Mesendoderm (in vitro differentiated cells): ENCODE results near the gene TNPO2.

Experiments
- DNase-seq: peaks from one replicate; pipeline ENCODE4 v3.0.0; 2013
- H2AK5ac ChIP-seq: 2 replicates; pipeline ENCODE4 v1.6.1; 2013; ENCODE audit warnings: low read length, inconsistent platforms
- H2BK120ac ChIP-seq: 2 replicates; pipeline ENCODE4 v1.6.1; 2013; ENCODE audit warnings: low read depth, mild to moderate bottlenecking, low read length, moderate library complexity, mixed read lengths
- H2BK15ac ChIP-seq: replicated peaks from 2 replicates; pipeline ENCODE4 v1.6.1; 2013; ENCODE audit warnings: low read depth, mild to moderate bottlenecking, moderate library complexity
- H2BK5ac ChIP-seq: 2 replicates; pipeline ENCODE4 v1.6.1; 2013; ENCODE audit warnings: low read length, inconsistent platforms
- H3K18ac ChIP-seq: 2 replicates; pipeline ENCODE4 v1.6.1; 2013; ENCODE audit warnings: mild to moderate bottlenecking, low read length, mixed read lengths
- H3K23ac ChIP-seq: one replicate; pipeline ENCODE4 v1.6.1; 2013; ENCODE audit warnings: low read length
- H3K27ac ChIP-seq: 2 replicates; pipeline ENCODE4 v1.5.1; 2013; ENCODE audit warnings: low read depth, mild to moderate bottlenecking, inconsistent platforms, low read length, moderate library complexity
- H3K27me3 ChIP-seq: 2 replicates; pipeline ENCODE4 v1.6.1; 2013; ENCODE audit warnings: low read length, control low read depth, mild to moderate bottlenecking, inconsistent platforms; ENCODE audit not compliant: insufficient read depth, poor library complexity
- H3K36me3 ChIP-seq: 2 replicates; pipeline ENCODE4 v1.6.1; 2013; ENCODE audit warnings: low read length, inconsistent platforms; ENCODE audit not compliant: control insufficient read depth, insufficient read depth
- H3K4ac ChIP-seq: one replicate; pipeline ENCODE4 v1.6.1; 2013; ENCODE audit warnings: low read depth, mild to moderate bottlenecking, low read length, moderate library complexity
- H3K4me1 ChIP-seq: 2 replicates; pipeline ENCODE4 v1.6.1; 2013; ENCODE audit warnings: low read depth, low read length, inconsistent platforms; ENCODE audit not compliant: control insufficient read depth
- H3K4me2 ChIP-seq: 2 replicates; pipeline ENCODE4 v1.6.1; 2013; ENCODE audit warnings: low read length
- H3K4me3 ChIP-seq: 2 replicates; pipeline ENCODE4 v1.5.1; 2013; ENCODE audit warnings: mild to moderate bottlenecking, low read length
- H3K56ac ChIP-seq: one replicate; pipeline ENCODE4 v1.6.1; 2013; ENCODE audit warnings: low read length
- H3K79me1 ChIP-seq: 2 replicates; pipeline ENCODE4 v1.6.1; 2013; ENCODE audit warnings: low read length, inconsistent platforms
- H3K79me2 ChIP-seq: 2 replicates; pipeline ENCODE4 v1.6.1; 2013; ENCODE audit warnings: mild to moderate bottlenecking, low read length; ENCODE audit not compliant: control insufficient read depth, insufficient read depth
- H3K9ac ChIP-seq: 2 replicates; pipeline ENCODE4 v1.6.1; 2013; ENCODE audit warnings: low read length, inconsistent platforms
- H4K5ac ChIP-seq: one replicate; pipeline ENCODE4 v1.6.1; 2013; ENCODE audit warnings: low read length
- H4K8ac ChIP-seq: one replicate; pipeline ENCODE4 v1.6.1; 2013; ENCODE audit warnings: low read depth, mild to moderate bottlenecking, control low read depth, low read length, moderate library complexity
- WGBS: extraction: QIAGEN DNeasy Blood & Tissue Kit; methylation state at CpG from one replicate; pipeline ENCODE4 v1.1.7; 2013; ENCODE audit warnings: low lambda C conversion rate, missing lambda C conversion rate; ENCODE audit not compliant: insufficient coverage; ENCODE audit errors: extremely low coverage; 5-methylcytosine and 5-hydroxymethylcytosine counted together

The TNPO2 gene

GRCh38 chr19:12676928-12677327, 46.8 kb downstream of the TNPO2 start:
- no peaks in the 10 kb centered on the region for H3K4me1 ChIP-seq
- WGBS, result no CpG with 5 or more reads among the region's 12 CpGs
- H2AK5ac ChIP-seq, result no peak overlapping the region
- no peak overlapping the region for H2BK5ac ChIP-seq
- peaks cover 5% of the 10 kb centered on the region for H3K79me2 ChIP-seq
- no peak overlapping the region for H3K18ac ChIP-seq
- H3K27ac ChIP-seq, result no peak overlapping the region
- no peak overlapping the region for H2BK120ac ChIP-seq
- peaks cover 14% of the 10 kb centered on the region for H3K36me3 ChIP-seq
- no peak overlapping the region for H2BK15ac ChIP-seq
- DNase-seq, result no peak
- H3K9ac ChIP-seq, result no peak overlapping the region
- H3K23ac ChIP-seq, result no peak overlapping the region
- no peak overlapping the region for H3K4me2 ChIP-seq
- H3K79me1 ChIP-seq, result peaks cover 5% of the 10 kb centered on the region
- no peaks in the 10 kb centered on the region for H3K27me3 ChIP-seq
- no peak overlapping the region for H3K56ac ChIP-seq
- H4K5ac ChIP-seq, result no peak overlapping the region
- H3K4me3 ChIP-seq, result no peak overlapping the region
- no peak overlapping the region for H4K8ac ChIP-seq
- no peak overlapping the region for H3K4ac ChIP-seq

- Histone ChIP-seq H3K4me3 (no peak overlapping the region), H3K36me3 (peaks cover 14% of the 10 kb centered on the region), H3K4me1 (no peaks in the 10 kb centered on the region), H4K5ac (no peak overlapping the region), H3K27me3 (no peaks in the 10 kb centered on the region), H3K9ac (no peak overlapping the region), H2BK120ac (no peak overlapping the region), H3K23ac (no peak overlapping the region), H3K56ac (no peak overlapping the region), H3K4ac (no peak overlapping the region), H3K4me2 (no peak overlapping the region), H2BK15ac (no peak overlapping the region), H3K79me2 (peaks cover 5% of the 10 kb centered on the region), H3K18ac (no peak overlapping the region), H4K8ac (no peak overlapping the region), H3K27ac (no peak overlapping the region), H2AK5ac (no peak overlapping the region), H3K79me1 (peaks cover 5% of the 10 kb centered on the region), H2BK5ac (no peak overlapping the region)
- DNase-seq, result peak; percentile 93
- no CpG with 5 or more reads among the region's 4 CpGs for WGBS
These were observed 47.3 kb downstream of the TNPO2 start for GRCh38 chr19:12676384-12676792.

- no peak overlapping the region for H4K8ac ChIP-seq
- H3K56ac ChIP-seq, result no peak overlapping the region
- no peak overlapping the region for H3K4ac ChIP-seq
- H3K4me3 ChIP-seq, result no peak overlapping the region
- H2BK15ac ChIP-seq, result no peak overlapping the region
- H3K27me3 ChIP-seq, result no peaks in the 10 kb centered on the region
- no peak overlapping the region for H3K23ac ChIP-seq
- no peak overlapping the region for H2BK120ac ChIP-seq
- H3K18ac ChIP-seq, result no peak overlapping the region
- no peak for DNase-seq
- no peak overlapping the region for H3K9ac ChIP-seq
- H3K4me2 ChIP-seq, result no peak overlapping the region
- no peaks in the 10 kb centered on the region for H3K4me1 ChIP-seq
- H4K5ac ChIP-seq, result no peak overlapping the region
- H3K79me2 ChIP-seq, result peaks cover 5% of the 10 kb centered on the region
- peaks cover 14% of the 10 kb centered on the region for H3K36me3 ChIP-seq
- peaks cover 5% of the 10 kb centered on the region for H3K79me1 ChIP-seq
- WGBS, result no CpG with 5 or more reads among the region's 15 CpGs
- H2BK5ac ChIP-seq, result no peak overlapping the region
- H2AK5ac ChIP-seq, result no peak overlapping the region
- H3K27ac ChIP-seq, result no peak overlapping the region
These were observed 47.8 kb downstream of the TNPO2 start for GRCh38 chr19:12675940-12676339.

- no peak overlapping the region for H3K4me2 ChIP-seq
- H2BK120ac ChIP-seq, result no peak overlapping the region
- no CpG with 5 or more reads among the region's 10 CpGs for WGBS
- H3K79me2 ChIP-seq, result peaks cover 8% of the 10 kb centered on the region
- no peak overlapping the region for H3K27ac ChIP-seq
- H3K9ac ChIP-seq, result no peak overlapping the region
- H3K4ac ChIP-seq, result no peak overlapping the region
- H3K18ac ChIP-seq, result no peak overlapping the region
- H3K56ac ChIP-seq, result no peak overlapping the region
- H2BK5ac ChIP-seq, result no peak overlapping the region
- no peak for DNase-seq
- no peak overlapping the region for H3K23ac ChIP-seq
- no peaks in the 10 kb centered on the region for H3K4me1 ChIP-seq
- H2BK15ac ChIP-seq, result no peak overlapping the region
- H2AK5ac ChIP-seq, result no peak overlapping the region
- no peak overlapping the region for H4K8ac ChIP-seq
- no peak overlapping the region for H4K5ac ChIP-seq
- H3K4me3 ChIP-seq, result no peak overlapping the region
- no peaks in the 10 kb centered on the region for H3K27me3 ChIP-seq
- peaks cover 14% of the 10 kb centered on the region for H3K36me3 ChIP-seq
- peaks cover 9% of the 10 kb centered on the region for H3K79me1 ChIP-seq
These were observed 48.3 kb downstream of the TNPO2 start for GRCh38 chr19:12675399-12675798.

- peaks cover 10% of the 10 kb centered on the region for H3K79me1 ChIP-seq
- DNase-seq, result no peak
These were observed 51.0 kb downstream of the TNPO2 start for GRCh38 chr19:12672744-12673143.

GRCh38 chr19:12670159-12670928, 53.4 kb downstream of the TNPO2 start:
- peaks cover 18% of the 10 kb centered on the region for H3K79me1 ChIP-seq
- no peak overlapping the region for H3K4ac ChIP-seq
- no peak overlapping the region for H2BK15ac ChIP-seq
- peak overlapping the region; percentile 82 for H3K4me2 ChIP-seq
- no peak for DNase-seq
- WGBS, result no CpG with 5 or more reads among the region's 26 CpGs
- no peak overlapping the region for H2BK5ac ChIP-seq
- no peak overlapping the region for H3K18ac ChIP-seq
- peaks cover 2% of the 10 kb centered on the region for H3K36me3 ChIP-seq
- H3K4me1 ChIP-seq, result peaks cover 3% of the 10 kb centered on the region
- H3K56ac ChIP-seq, result peak overlapping the region; percentile 98
- H3K27ac ChIP-seq, result no peak overlapping the region
- H3K9ac ChIP-seq, result peak overlapping the region; percentile 96
- H2BK120ac ChIP-seq, result no peak overlapping the region
- H3K27me3 ChIP-seq, result no peaks in the 10 kb centered on the region
- peaks cover 8% of the 10 kb centered on the region for H3K79me2 ChIP-seq
- H2AK5ac ChIP-seq, result no peak overlapping the region
- H4K5ac ChIP-seq, result no peak overlapping the region
- no peak overlapping the region for H3K23ac ChIP-seq
- no peak overlapping the region for H4K8ac ChIP-seq
- peak overlapping the region; percentile 97 for H3K4me3 ChIP-seq

More at GRCh38 chr19:12672744-12673143, 51.0 kb downstream of the TNPO2 start:
- H3K4me2 ChIP-seq, result no peak overlapping the region
- no peak overlapping the region for H2BK15ac ChIP-seq
- no CpG with 5 or more reads among the region's 10 CpGs for WGBS
- no peaks in the 10 kb centered on the region for H3K27me3 ChIP-seq
- no peak overlapping the region for H2BK120ac ChIP-seq
- no peak overlapping the region for H3K56ac ChIP-seq
- H4K8ac ChIP-seq, result no peak overlapping the region
- H3K4me1 ChIP-seq, result no peaks in the 10 kb centered on the region
- no peak overlapping the region for H3K18ac ChIP-seq
- H3K4ac ChIP-seq, result no peak overlapping the region
- H3K27ac ChIP-seq, result no peak overlapping the region
- no peak overlapping the region for H3K4me3 ChIP-seq
- H3K36me3 ChIP-seq, result peaks cover 10% of the 10 kb centered on the region
- no peak overlapping the region for H3K23ac ChIP-seq
- H4K5ac ChIP-seq, result no peak overlapping the region
- H2BK5ac ChIP-seq, result no peak overlapping the region
- no peak overlapping the region for H2AK5ac ChIP-seq
- H3K79me2 ChIP-seq, result peaks cover 5% of the 10 kb centered on the region
- no peak overlapping the region for H3K9ac ChIP-seq
